ENCODE measurements around the gene PFKFB1.

- TF ChIP-seq, protein P1, sequence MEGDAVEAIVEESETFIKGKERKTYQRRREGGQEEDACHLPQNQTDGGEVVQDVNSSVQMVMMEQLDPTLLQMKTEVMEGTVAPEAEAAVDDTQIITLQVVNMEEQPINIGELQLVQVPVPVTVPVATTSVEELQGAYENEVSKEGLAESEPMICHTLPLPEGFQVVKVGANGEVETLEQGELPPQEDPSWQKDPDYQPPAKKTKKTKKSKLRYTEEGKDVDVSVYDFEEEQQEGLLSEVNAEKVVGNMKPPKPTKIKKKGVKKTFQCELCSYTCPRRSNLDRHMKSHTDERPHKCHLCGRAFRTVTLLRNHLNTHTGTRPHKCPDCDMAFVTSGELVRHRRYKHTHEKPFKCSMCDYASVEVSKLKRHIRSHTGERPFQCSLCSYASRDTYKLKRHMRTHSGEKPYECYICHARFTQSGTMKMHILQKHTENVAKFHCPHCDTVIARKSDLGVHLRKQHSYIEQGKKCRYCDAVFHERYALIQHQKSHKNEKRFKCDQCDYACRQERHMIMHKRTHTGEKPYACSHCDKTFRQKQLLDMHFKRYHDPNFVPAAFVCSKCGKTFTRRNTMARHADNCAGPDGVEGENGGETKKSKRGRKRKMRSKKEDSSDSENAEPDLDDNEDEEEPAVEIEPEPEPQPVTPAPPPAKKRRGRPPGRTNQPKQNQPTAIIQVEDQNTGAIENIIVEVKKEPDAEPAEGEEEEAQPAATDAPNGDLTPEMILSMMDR (IDR thresholded peaks at IDR 0.05; ENCODE audit: low read depth, low read length, poor library complexity, severe bottlenecking): no peak
- no peak for TF ChIP-seq EZH2phosphoT487 (IDR thresholded peaks at IDR 0.05; ENCODE audit: borderline replicate concordance, low read length)
Measured at GRCh38 chrX:54930291-54931049, 63.5 kb downstream of the PFKFB1 start.
